WI38 (cell line): ENCODE measurements around the gene ROBO4.

Experiments
- H3K4me3 ChIP-seq: 2 replicates; pipeline ENCODE4 v1.5.1; 2011; ENCODE audit warnings: low read depth, mild to moderate bottlenecking, control low read depth, low read length
- CTCF ChIP-seq: IDR thresholded peaks from 2 replicates; pipeline ENCODE4 v1.5.1; 2012; ENCODE audit warnings: low read depth, mild to moderate bottlenecking, control low read depth, low read length

The ROBO4 gene

DNA sequence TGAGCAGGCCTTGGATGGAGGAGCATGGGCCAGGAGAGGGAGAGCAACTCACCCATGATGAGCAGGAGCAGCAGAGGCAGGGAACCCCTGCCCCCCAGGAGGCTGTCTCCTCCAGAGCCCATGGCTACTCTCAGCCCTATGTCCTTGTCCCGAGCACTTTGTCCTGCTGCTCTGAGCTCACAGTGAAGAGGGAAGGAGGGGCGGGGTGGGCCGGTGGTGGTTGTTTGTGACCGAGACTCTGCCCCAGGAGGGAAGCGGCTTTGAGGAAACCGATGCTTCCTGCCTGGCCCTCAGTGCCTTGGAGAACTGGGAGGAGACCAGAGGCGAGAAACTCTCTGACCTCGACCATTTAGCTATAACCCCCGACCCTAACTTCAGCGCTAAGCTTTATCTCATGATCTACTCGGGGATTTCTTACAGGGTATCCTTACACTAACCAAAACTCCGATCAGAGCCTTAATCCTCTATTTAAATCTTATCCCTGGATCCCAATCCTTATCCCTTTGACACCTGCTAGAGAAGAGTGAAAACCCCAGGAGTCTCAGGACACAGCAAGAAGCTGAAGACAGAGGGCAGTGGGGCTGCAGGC, at the start of gene ROBO4:
ROBO4 (minus strand) TSS at position 192 of the 589 bp plus-strand sequence; CDS start at position 122, 70 bp downstream.
- TF ChIP-seq CTCF: no peak
- H3K4me3 ChIP-seq: no peak within 1 kb of the TSS

GRCh38 chr11:124946735-124947141, 49.1 kb upstream of the ROBO4 start:
- no peak for TF ChIP-seq CTCF
- H3K4me3 ChIP-seq: no peak overlapping the region

DNA sequence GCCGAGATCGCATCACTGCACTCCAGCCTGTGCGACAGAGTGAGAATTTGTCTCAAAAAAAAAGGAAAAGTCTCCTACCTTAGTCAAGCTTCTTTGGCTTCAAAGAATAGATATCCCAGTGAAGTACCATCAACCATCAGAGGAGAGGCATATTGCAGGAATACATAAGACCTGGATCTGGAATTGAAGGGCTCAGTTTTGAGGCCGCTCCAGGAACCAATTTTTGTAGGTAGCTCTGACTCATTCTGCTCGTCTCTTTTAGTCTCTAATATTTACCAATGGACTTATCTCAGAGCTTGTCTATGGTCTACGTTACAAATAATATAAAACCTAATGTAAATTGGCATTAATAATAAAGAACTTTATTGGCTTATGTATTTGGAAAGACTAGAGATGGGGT, 48.2 kb upstream of the ROBO4 start:
- H3K4me3 ChIP-seq: no peak overlapping the region
- TF ChIP-seq CTCF: no peak

- H3K4me3 ChIP-seq: no peak overlapping the region
- TF ChIP-seq CTCF: no peak
Measured at GRCh38 chr11:124944565-124944964, 46.9 kb upstream of the ROBO4 start.

DNA sequence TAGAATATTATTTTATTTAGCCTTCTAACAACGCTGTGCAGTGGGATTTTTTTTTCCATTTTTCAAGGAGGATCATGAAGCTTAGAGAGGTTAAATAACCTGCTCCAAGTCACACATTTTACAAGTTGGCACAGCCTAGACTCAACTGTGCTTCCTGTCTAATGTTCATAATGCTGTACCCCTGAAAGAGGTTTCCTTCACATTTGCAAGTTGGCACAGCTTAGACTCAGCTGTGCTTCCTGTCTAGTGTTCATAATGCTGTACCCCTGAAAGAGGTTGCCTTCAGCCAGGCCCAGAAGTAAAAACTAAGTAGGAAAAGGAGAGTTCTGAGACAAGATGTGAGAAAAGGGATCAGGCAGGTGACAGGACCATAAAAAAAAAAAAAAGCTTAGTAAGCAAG, 46.1 kb upstream of the ROBO4 start:
- no peak for TF ChIP-seq CTCF
- no peak overlapping the region for H3K4me3 ChIP-seq

- H3K4me3 ChIP-seq: no peak overlapping the region
- TF ChIP-seq CTCF: no peak
Measured at GRCh38 chr11:124943254-124943616, 45.6 kb upstream of the ROBO4 start.

GRCh38 chr11:124942466-124943253, 45.0 kb upstream of the ROBO4 start:
- no peak overlapping the region for H3K4me3 ChIP-seq
- TF ChIP-seq CTCF: no peak
